Activated CD8-positive, alpha-beta T cell treated with anti-CD3 and anti-CD28 coated beads, Interleukin-2, amount 10 ng/mL, durations not matched to agents 7 days and 5 days (primary cell): Measurements from ENCODE around the gene CHCHD6. TPM values are rescaled to one million over a fixed set of nuclear protein-coding genes. Genes with fewer than 3 reads are reported as not detected.

Source experiments
- ATAC-seq: fragments of 150-1000 bp; cut with Tn5 transposase; one replicate; pipeline ENCODE4 v1.10.0; 2021; ENCODE audit warnings: moderate library complexity
- CTCF ChIA-PET: fragments of 350-600 bp; sonication (Branson Sonifier 250); formaldehyde crosslinking; loops from one replicate; lab custom pipeline; 2021; ENCODE audit warnings: antibody characterized with exemption; lab: Charles Lee
- POLR2A ChIA-PET: fragments of 350-600 bp; sonication (Branson Sonifier 250); formaldehyde crosslinking; loops from one replicate; lab custom pipeline; 2021; ENCODE audit warnings: antibody characterized with exemption; lab: Charles Lee
- DNase-seq: peaks from one replicate; pipeline ENCODE4 v3.0.0-alpha.2; 2020
- H3K27ac Mint-ChIP-seq: one replicate; pipeline ENCODE4 v1.8.0; 2021; ENCODE audit warnings: mild to moderate bottlenecking, mixed read lengths
- H3K27me3 Mint-ChIP-seq: one replicate; pipeline ENCODE4 v1.8.0; 2021; ENCODE audit warnings: low read depth, mixed read lengths
- H3K36me3 Mint-ChIP-seq: one replicate; pipeline ENCODE4 v1.8.0; 2021; ENCODE audit warnings: low read depth, mixed read lengths
- H3K4me1 Mint-ChIP-seq: one replicate; pipeline ENCODE4 v1.8.0; 2021; ENCODE audit warnings: low read depth, mixed read lengths
- H3K4me3 Mint-ChIP-seq: one replicate; pipeline ENCODE4 v1.8.0; 2021; ENCODE audit warnings: mild to moderate bottlenecking, mixed read lengths
- H3K9me3 Mint-ChIP-seq: one replicate; pipeline ENCODE4 v1.8.0; 2022; ENCODE audit warnings: mixed read lengths; ENCODE audit not compliant: insufficient read depth
- total RNA-seq, 2 experiments: library from RNA; stranded (reverse); gene quantifications; one replicate each; pipeline ENCODE4 v1.2.3, GENCODE V29; 2021

The CHCHD6 gene
- total RNA-seq, 2 experiments from 2014 or later, result 5.1 to 6.2 TPM

DNA sequence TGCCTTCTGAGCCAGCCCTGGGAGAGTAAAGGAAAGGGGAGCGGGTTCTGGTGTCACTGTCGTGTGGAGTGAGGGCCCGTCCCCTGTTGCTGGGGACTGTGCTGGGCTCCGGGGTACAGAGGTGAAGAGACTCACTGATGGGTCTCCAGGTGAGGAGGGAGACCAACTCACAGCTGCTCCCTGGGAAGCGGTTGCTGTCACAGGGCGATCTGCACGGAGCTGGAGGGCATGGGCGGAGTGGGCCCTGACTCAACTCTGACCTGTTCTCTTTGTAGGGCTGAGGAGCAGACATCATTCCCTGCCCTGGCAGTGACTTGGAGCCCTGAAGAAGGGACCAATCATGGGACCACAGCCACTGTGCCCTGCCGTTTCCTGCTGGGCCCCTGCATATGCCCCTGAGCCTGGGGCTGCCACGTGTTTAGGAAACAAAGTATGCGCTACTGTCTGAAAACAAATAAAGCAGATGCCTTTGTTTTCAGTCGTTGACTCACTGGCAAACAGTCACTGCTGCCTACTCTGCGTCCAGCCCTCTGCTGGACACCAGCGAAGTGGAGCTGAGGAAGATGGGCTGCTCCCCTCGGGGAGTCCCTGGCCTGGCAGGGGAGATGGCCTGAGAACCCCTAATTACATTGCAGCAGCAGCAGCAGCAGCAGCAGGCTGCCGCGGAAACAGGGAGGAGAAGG is 256.0 kb downstream of the CHCHD6 start:
- Mint-ChIP-seq H3K27ac (no peak overlapping the region), H3K4me1 (no peaks in the 10 kb centered on the region), H3K27me3 (no peaks in the 10 kb centered on the region)

DNA sequence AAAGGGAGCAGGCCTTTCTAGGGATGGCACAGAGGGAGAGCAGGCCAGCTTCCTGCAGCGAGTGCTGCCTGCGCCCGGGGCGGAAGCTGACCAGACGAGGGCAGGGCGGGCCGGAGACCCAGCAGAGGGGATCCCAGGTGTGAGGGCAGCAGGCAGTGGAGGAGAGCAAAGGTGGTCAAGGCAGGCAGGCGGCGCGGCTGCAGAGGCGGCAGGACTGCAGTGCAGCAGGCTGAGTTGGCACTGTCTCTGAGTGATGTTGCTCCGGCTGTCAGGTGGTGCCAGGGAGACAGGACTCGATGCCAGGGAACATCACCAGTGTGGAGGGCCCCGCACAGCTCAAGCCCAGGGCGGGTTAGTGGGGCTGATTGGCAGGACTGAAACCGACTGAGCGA is 256.6 kb downstream of the CHCHD6 start:
- no peak for ATAC-seq
- H3K9me3 Mint-ChIP-seq, result no peaks in the 10 kb centered on the region

More for the DNA sequence above, 256.0 kb downstream of the CHCHD6 start:
- Mint-ChIP-seq H3K36me3 (no peaks in the 10 kb centered on the region), H3K4me3 (no peak overlapping the region), H3K9me3 (no peaks in the 10 kb centered on the region)
- DNase-seq, result no peak
- CTCF ChIA-PET, result no interaction called here
- POLR2A ChIA-PET, result no interaction called here
- no peak for ATAC-seq

DNA sequence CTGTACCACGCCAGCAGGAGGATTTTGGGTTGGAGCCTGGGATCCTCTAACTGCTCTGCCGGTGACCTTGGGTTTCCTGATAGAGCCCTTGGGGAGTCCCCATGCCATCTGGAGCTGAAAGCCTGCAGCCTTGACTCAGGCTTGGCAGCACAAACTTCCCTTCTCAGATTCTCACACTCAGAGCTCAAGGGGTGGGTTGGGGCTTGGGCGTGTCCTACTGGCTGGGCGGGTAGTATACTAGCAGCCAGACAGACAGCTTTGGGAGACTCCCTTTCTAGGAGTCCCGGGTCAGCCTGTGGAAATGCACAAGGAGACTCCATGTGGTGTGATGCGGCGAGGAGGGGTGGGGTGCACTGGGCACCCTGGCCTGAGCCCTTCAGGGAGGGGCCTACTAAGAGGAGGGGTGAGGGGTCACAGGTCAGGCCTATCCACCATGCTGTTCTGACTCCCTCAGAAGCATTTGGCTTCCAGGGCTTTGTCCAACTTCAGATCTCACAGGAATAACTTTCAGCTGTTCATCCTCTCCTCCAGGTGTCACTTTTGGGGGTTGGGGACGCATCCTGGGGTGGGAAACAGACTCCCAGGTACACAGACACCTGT is 257.3 kb downstream of the CHCHD6 start:
- Mint-ChIP-seq H3K4me3 (no peak overlapping the region), H3K27me3 (no peaks in the 10 kb centered on the region), H3K27ac (no peak overlapping the region), H3K4me1 (no peaks in the 10 kb centered on the region), H3K36me3 (no peaks in the 10 kb centered on the region), H3K9me3 (no peaks in the 10 kb centered on the region)
- DNase-seq (no peak), ATAC-seq (no peak)
- CTCF ChIA-PET, result no interaction called here
- POLR2A ChIA-PET, result no interaction called here

More for the DNA sequence above, 256.6 kb downstream of the CHCHD6 start:
- no peaks in the 10 kb centered on the region for H3K4me1 Mint-ChIP-seq
- H3K4me3 Mint-ChIP-seq, result no peak overlapping the region
- H3K27ac Mint-ChIP-seq, result no peak overlapping the region
- POLR2A ChIA-PET, result no interaction called here
- CTCF ChIA-PET, result no interaction called here
- H3K27me3 Mint-ChIP-seq, result no peaks in the 10 kb centered on the region
- no peak for DNase-seq
- no peaks in the 10 kb centered on the region for H3K36me3 Mint-ChIP-seq

DNA sequence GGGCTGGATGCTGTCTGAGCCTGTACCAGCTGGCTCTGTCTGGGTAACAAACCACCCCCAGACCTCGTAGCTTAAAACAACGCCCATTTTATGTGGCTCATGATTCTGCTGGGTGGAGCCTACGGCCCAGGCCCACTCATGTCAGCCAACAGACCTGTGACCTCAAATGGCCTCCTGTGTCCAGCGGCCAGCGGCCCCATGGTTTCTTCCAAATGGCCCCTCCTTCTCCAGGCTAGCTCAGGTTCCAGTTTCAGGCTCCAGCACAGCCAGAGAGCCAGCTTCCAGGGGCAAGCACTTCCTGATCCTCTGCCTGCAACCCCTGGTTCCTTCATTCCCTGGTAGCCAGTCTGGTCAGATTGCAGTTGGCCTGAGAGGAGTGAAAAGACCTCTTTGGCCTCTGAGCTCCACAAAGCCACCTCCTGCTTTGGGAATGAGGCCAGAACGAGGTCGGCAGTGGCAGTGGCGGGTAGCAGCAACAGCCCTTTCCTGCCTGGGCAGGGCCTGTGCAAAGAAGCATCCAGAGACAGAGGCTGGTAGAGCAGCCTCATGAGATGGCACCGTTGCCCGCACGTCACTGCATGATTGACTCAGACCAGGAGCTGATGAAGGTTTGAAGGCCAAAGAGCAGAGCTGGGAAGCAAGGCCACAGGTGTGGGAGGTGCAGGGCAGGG is 257.9 kb downstream of the CHCHD6 start:
- no peaks in the 10 kb centered on the region for H3K36me3 Mint-ChIP-seq

DNA sequence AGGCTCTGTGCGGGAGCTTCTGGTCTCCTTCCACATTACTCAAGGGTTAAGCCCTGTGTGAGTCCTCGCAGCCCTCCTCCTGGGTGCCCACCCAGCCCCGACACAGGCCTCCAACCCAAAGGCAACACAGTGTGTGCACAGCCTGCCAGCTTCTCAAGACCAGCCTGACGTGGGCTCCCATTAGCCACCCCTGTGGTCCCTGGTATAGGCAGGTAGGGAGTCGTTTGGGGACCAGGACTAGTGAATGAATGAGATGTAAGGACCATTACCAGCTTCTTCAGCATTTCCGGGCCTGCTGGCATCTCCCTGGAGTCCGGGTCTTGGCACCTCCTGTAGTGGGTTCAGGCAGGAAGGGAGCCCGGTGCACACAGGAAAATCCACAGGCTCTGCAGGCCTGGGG is 258.7 kb downstream of the CHCHD6 start:
- H3K27me3 Mint-ChIP-seq, result no peaks in the 10 kb centered on the region
- DNase-seq, result no peak
- H3K27ac Mint-ChIP-seq, result no peak overlapping the region
- ATAC-seq, result no peak
- POLR2A ChIA-PET, result no interaction called here
- CTCF ChIA-PET, result no interaction called here
- no peaks in the 10 kb centered on the region for H3K4me1 Mint-ChIP-seq
- no peaks in the 10 kb centered on the region for H3K36me3 Mint-ChIP-seq
- H3K9me3 Mint-ChIP-seq, result no peaks in the 10 kb centered on the region
- H3K4me3 Mint-ChIP-seq, result no peak overlapping the region

More for the DNA sequence above, 257.9 kb downstream of the CHCHD6 start:
- no peak for DNase-seq
- CTCF ChIA-PET, result no interaction called here
- H3K4me3 Mint-ChIP-seq, result no peak overlapping the region
- H3K9me3 Mint-ChIP-seq, result no peaks in the 10 kb centered on the region
- POLR2A ChIA-PET, result no interaction called here
- H3K27me3 Mint-ChIP-seq, result no peaks in the 10 kb centered on the region
- no peaks in the 10 kb centered on the region for H3K4me1 Mint-ChIP-seq
- no peak for ATAC-seq
- H3K27ac Mint-ChIP-seq, result no peak overlapping the region

DNA sequence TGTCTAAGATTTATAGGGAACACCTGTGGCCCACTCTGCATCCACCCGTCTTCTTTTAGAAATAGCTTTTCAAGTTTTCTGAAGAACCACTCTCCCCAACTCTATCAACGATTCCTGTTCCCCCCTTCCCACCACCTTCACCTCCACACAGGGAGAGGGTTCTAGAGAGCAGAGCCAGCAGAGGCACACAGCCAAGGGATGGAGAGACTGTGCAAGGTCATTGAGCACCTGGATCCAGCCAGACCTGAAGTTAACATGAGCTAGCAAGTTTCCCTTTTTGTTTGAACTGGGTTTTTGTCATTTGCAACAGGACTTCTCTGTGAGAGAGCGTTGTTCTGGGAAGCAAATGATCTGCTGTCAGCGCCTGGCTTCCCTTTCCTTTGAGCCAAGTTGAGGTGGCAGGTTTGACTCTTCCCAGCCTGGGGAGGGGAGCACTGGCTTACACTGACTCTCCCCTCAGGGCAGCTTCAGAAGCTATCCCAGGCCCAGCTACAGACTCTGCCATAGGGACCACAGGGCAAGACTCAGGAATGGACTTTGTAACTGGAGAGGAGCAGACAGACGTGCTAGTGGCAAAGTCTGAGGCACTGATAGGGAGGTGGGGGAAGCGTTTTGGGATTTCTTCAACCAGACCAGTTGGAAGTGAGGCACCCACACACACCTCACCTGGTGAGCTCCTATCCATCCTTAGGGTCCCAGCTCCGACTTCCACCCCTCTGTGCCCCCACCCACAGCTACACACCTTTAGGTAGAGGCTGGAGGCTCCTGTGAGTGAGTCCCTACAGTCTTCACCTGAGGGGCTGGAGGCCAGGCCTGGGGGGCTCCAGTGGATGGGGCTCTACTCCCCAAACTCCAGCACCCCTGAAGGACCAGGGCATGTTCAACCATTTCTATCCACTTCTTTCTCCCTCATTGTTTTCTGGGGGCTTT is 259.5 kb downstream of the CHCHD6 start:
- H3K4me3 Mint-ChIP-seq, result no peak overlapping the region
- no peak overlapping the region for H3K27ac Mint-ChIP-seq
- no peaks in the 10 kb centered on the region for H3K36me3 Mint-ChIP-seq
- DNase-seq, result no peak
- CTCF ChIA-PET, result no interaction called here
- H3K4me1 Mint-ChIP-seq, result no peaks in the 10 kb centered on the region
- no peaks in the 10 kb centered on the region for H3K9me3 Mint-ChIP-seq
- no peak for ATAC-seq
- POLR2A ChIA-PET, result no interaction called here
- H3K27me3 Mint-ChIP-seq, result peaks cover 4% of the 10 kb centered on the region

DNA sequence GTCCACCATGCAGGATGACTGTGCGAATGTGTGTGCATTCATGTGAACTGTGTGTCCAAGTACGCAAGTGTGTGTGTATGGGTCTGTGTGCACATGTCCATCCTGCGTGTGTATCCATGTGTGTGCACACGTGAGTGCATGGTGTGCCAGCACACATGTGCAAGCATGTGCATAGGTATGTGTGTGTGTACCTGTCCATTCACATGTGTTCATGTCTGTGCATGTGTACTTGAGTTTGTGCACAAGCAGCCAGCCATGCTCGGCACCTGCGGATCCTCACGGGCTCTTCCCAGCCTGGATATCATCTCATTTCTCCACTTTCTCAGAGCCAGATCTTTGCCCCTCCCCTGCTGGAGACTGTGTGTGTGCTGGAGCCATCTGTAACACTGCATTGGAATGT is 260.2 kb downstream of the CHCHD6 start:
- DNase-seq (no peak), ATAC-seq (no peak)
- no peaks in the 10 kb centered on the region for H3K36me3 Mint-ChIP-seq
- H3K27ac Mint-ChIP-seq, result no peak overlapping the region
- CTCF ChIA-PET, result no interaction called here
- H3K9me3 Mint-ChIP-seq, result no peaks in the 10 kb centered on the region
- H3K4me1 Mint-ChIP-seq, result no peaks in the 10 kb centered on the region
- H3K4me3 Mint-ChIP-seq, result no peak overlapping the region
- POLR2A ChIA-PET, result no interaction called here
- H3K27me3 Mint-ChIP-seq, result peaks cover 4% of the 10 kb centered on the region

DNA sequence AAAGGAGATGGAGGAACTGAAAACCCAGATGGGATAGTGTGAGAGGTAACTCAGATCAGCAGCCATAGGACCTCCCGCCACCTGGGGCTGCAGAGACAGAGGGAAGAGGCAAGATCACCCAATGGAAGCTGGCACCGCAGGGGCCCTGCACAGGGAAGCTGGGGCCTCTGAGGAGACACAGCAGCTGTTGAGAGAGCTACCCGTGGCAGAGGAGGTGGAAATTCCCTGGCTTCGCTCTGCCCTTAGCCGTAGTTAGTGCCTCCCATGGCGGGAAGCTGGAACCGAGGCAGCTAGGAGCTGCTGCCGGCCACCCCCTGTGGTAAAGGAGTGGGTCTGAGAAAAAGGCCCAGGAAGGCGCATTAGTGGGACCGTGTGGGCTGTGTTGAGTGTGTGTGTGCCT is 260.9 kb downstream of the CHCHD6 start:
- Mint-ChIP-seq H3K4me3 (no peak overlapping the region), H3K4me1 (no peaks in the 10 kb centered on the region), H3K27ac (no peak overlapping the region), H3K27me3 (peaks cover 9% of the 10 kb centered on the region), H3K36me3 (no peaks in the 10 kb centered on the region), H3K9me3 (no peaks in the 10 kb centered on the region)
- no peak for ATAC-seq
- POLR2A ChIA-PET, result no interaction called here
- DNase-seq, result no peak
- CTCF ChIA-PET, result no interaction called here

DNA sequence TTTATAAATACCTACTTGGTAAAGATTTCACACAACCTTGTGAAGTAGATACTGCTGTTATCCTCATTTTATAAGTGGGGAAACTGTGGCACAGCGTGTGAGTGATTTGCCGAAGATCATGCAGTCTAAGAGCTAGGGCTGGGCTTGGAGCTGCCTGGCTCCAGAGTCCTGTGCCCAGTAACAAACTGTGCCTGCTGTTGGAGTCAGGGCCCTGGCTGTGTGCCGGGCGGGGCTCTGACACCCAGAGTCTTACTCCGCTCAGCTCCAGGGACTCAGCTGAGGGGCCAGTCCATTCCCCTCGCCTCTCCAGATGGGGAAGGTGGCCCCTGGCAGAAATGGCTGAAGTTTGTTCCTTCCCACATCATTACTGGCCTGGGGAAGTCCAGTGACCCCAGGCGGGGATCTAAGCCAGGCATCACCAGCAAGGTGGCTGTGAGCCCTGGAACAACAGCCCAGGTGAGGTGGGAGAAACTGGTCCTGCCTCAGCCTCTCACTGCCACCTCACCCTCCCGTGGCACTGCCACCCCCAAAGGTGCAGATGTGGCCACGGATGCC is 261.6 kb downstream of the CHCHD6 start:
- Mint-ChIP-seq H3K9me3 (no peaks in the 10 kb centered on the region), H3K27ac (no peak overlapping the region), H3K36me3 (no peaks in the 10 kb centered on the region), H3K27me3 (peaks cover 15% of the 10 kb centered on the region), H3K4me3 (no peak overlapping the region), H3K4me1 (no peaks in the 10 kb centered on the region)
- ChIA-PET CTCF (interaction anchor here (1.2 kb wide), 1 partner anchor 17 kb away, joined by 5 read pairs; the partner anchor contains the start of gene PLXNA1), POLR2A (no interaction called here)
- no peak for DNase-seq
- ATAC-seq, result no peak

DNA sequence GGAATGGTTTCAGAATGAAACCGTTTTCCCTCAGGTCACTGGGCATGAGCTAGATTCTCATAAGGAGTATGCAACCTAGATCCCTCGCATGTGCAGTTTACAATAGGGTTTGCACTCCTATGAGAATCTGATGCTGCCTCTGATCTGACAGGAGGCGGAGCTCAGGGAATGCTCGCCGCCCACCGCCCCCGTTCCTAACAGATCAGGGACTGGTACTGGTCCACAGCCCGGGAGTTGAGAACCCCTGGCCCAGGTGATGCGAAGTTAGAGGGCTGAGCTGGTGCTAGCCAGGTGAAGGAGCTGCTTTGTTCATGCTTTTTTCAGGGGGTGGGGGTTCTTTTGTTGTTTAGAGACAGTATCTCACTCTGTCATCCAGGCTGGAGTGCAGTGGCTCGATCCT is 263.3 kb downstream of the CHCHD6 start:
- POLR2A ChIA-PET, result interaction anchor here (0.8 kb wide), 1 partner anchor 396 kb away, joined by 3 read pairs; no protein-coding TSS in a partner anchor

More for the DNA sequence above, 263.3 kb downstream of the CHCHD6 start:
- ATAC-seq (no peak), DNase-seq (no peak)
- no peaks in the 10 kb centered on the region for H3K36me3 Mint-ChIP-seq
- no peak overlapping the region for H3K4me3 Mint-ChIP-seq
- H3K27ac Mint-ChIP-seq, result no peak overlapping the region
- H3K4me1 Mint-ChIP-seq, result no peaks in the 10 kb centered on the region
- CTCF ChIA-PET, result no interaction called here
- peaks cover 16% of the 10 kb centered on the region for H3K27me3 Mint-ChIP-seq
- no peaks in the 10 kb centered on the region for H3K9me3 Mint-ChIP-seq
